Upper lobe of left lung (tissue), 4 donors: Measurements from ENCODE around the gene TEX35.

Source experiments
- POLR2A ChIP-seq, 4 donors: fragments of 450-650 bp; IDR thresholded peaks; one replicate each; pipeline ENCODE4 v1.5.1; 2016 to 2017; ENCODE audit warnings: antibody characterized with exemption in 4 of 4, mild to moderate bottlenecking in 2 of 4
- POLR2AphosphoS5 ChIP-seq, 2 donors: sonication (generic); formaldehyde crosslinking; IDR thresholded peaks; one replicate each; pipeline ENCODE4 v1.5.1; 2017; ENCODE audit warnings: antibody characterized with exemption in 2 of 2
- TF ChIP-seq, protein P1 (sequence below), 6 experiments: fragments of 450-650 bp in 4 of 6; fragments of 200-600 bp in 2 of 6; sonication (generic) in 2 of 6; IDR thresholded peaks; one replicate each; pipeline ENCODE4 v1.5.1; 2016 to 2019; ENCODE audit warnings: antibody characterized with exemption in 6 of 6

DNA sequence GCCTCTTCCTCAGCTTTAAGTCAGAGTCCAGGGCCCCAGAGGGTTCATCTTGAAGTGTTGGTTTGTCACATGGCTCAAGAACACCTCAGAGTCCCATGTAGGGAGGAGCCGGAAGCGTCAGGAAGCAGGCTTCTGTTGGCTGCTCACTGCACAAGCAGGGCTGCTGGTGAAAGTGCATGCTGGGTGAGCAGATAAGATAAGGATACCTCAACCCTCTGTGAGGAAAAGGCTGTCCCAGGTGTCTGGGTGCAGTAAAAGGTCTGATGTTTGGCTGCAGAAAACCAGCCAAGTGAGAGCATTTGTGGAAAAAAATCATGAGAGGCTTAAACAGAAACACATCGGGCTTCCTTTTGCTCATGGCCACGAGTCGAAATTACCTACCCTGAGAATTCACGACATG is 6.2 kb upstream of the TEX35 start:
- TF ChIP-seq POLR2A (IDR thresholded peaks at IDR 0.05) (no peak), POLR2AphosphoS5 (IDR thresholded peaks at IDR 0.05) (no peak)
- TF ChIP-seq, protein P1, sequence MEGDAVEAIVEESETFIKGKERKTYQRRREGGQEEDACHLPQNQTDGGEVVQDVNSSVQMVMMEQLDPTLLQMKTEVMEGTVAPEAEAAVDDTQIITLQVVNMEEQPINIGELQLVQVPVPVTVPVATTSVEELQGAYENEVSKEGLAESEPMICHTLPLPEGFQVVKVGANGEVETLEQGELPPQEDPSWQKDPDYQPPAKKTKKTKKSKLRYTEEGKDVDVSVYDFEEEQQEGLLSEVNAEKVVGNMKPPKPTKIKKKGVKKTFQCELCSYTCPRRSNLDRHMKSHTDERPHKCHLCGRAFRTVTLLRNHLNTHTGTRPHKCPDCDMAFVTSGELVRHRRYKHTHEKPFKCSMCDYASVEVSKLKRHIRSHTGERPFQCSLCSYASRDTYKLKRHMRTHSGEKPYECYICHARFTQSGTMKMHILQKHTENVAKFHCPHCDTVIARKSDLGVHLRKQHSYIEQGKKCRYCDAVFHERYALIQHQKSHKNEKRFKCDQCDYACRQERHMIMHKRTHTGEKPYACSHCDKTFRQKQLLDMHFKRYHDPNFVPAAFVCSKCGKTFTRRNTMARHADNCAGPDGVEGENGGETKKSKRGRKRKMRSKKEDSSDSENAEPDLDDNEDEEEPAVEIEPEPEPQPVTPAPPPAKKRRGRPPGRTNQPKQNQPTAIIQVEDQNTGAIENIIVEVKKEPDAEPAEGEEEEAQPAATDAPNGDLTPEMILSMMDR (IDR thresholded peaks at IDR 0.05): no peak
